HepG2 (cell line): Measurements from ENCODE around the gene DRAP1. TPM values are rescaled to one million over a fixed set of nuclear protein-coding genes. Genes with fewer than 3 reads are reported as not detected.

Experiments used
- ADNP ChIP-seq: sonication (generic); formaldehyde crosslinking; IDR thresholded peaks from 2 replicates; pipeline ENCODE4 v1.4.0; 2020; ENCODE audit warnings: missing genetic modification reagents
- CBX5 ChIP-seq: sonication (generic); formaldehyde crosslinking; IDR thresholded peaks from 2 replicates; pipeline ENCODE4 v1.4.0; 2020; ENCODE audit warnings: missing genetic modification reagents, borderline replicate concordance
- GZF1 ChIP-seq: sonication (generic); formaldehyde crosslinking; IDR thresholded peaks from 2 replicates; pipeline ENCODE4 v1.5.1; 2020; ENCODE audit warnings: mild to moderate bottlenecking, missing genetic modification reagents
- KAT8 ChIP-seq: IDR thresholded peaks from 2 replicates; pipeline ENCODE4 v1.6.1; 2016; ENCODE audit warnings: missing genetic modification reagents, missing compliant biosample characterization
- MEF2D ChIP-seq: sonication (generic); formaldehyde crosslinking; IDR thresholded peaks from 2 replicates; pipeline ENCODE4 v1.5.1; 2020; ENCODE audit warnings: mild to moderate bottlenecking, missing genetic modification reagents
- NRL ChIP-seq: sonication (generic); formaldehyde crosslinking; IDR thresholded peaks from 2 replicates; pipeline ENCODE4 v1.5.0; 2020; ENCODE audit warnings: missing genetic modification reagents, mild to moderate bottlenecking, moderate library complexity, borderline replicate concordance
- PHF8 ChIP-seq: sonication (generic); formaldehyde crosslinking; IDR thresholded peaks from 2 replicates; pipeline ENCODE4 v1.5.0; 2020; ENCODE audit warnings: missing genetic modification reagents
- ZBTB20 ChIP-seq: sonication (generic); formaldehyde crosslinking; IDR thresholded peaks from 2 replicates; pipeline ENCODE4 v1.8.1; 2023; ENCODE audit warnings: missing genetic modification reagents, low read depth, mild to moderate bottlenecking, borderline replicate concordance
- ZMAT3 ChIP-seq: sonication (generic); formaldehyde crosslinking; conservative IDR thresholded peaks from 2 replicates; pipeline ENCODE4 v1.7.0; 2021; ENCODE audit warnings: missing genetic modification reagents
- ZNF335 ChIP-seq: sonication (generic); formaldehyde crosslinking; IDR thresholded peaks from 2 replicates; pipeline ENCODE4 v1.4.0; 2020; ENCODE audit warnings: missing genetic modification reagents
- ZNF451 ChIP-seq: sonication (generic); formaldehyde crosslinking; IDR thresholded peaks from 2 replicates; pipeline ENCODE4 v1.5.0; 2020; ENCODE audit warnings: mild to moderate bottlenecking, missing genetic modification reagents
- ZNF468 ChIP-seq: sonication (generic); formaldehyde crosslinking; IDR thresholded peaks from 2 replicates; pipeline ENCODE4 v1.8.0; 2022; ENCODE audit warnings: mild to moderate bottlenecking, moderate library complexity, missing genetic modification reagents
- ZNF501 ChIP-seq: sonication (generic); formaldehyde crosslinking; IDR thresholded peaks from 2 replicates; pipeline ENCODE4 v1.5.1; 2020; ENCODE audit warnings: mild to moderate bottlenecking, moderate library complexity, missing genetic modification reagents
- ZNF547 ChIP-seq: sonication (generic); formaldehyde crosslinking; IDR thresholded peaks from 2 replicates; pipeline ENCODE4 v1.5.1; 2020; ENCODE audit warnings: mild to moderate bottlenecking, missing genetic modification reagents
- ZNF772 ChIP-seq: sonication (generic); formaldehyde crosslinking; IDR thresholded peaks from 2 replicates; pipeline ENCODE4 v1.5.0; 2020; ENCODE audit warnings: mild to moderate bottlenecking, missing genetic modification reagents
- polyA plus RNA-seq, 8 experiments: library from polyadenylated mRNA; depleted of rRNA in 3 of 8; stranded (reverse) in 7 of 8; unstranded in 1 of 8; fragments of >200 nt; fragmentation: Illumina TruSeq in 4 of 8; extraction: Trizol in 4 of 8; gene quantifications; 2 replicates each; pipeline versions ENCODE4 v1.2.1 to v1.2.3, GENCODE V29; 2011 to 2016; ENCODE audit warnings: low read depth in 4 of 8, missing spikeins in 1 of 8, mixed read lengths in 1 of 8; ENCODE audit not compliant: insufficient read depth in 1 of 8
- total RNA-seq, 5 experiments: library from RNA; depleted of rRNA; stranded (reverse); fragments of >200 nt; fragmentation: Illumina TruSeq; extraction: Trizol; gene quantifications; 2 replicates each; pipeline ENCODE4 v1.2.3, GENCODE V29; 2016; ENCODE audit warnings: low read depth in 1 of 5
- TF ChIP-seq, protein P1 (sequence below): sonication (generic); formaldehyde crosslinking; IDR thresholded peaks from one replicate; pipeline ENCODE4 v1.5.1; 2020; ENCODE audit warnings: mild to moderate bottlenecking, missing genetic modification reagents; ENCODE audit errors: not compliant biosample characterization
- TF ChIP-seq, protein P2 (sequence below): IDR thresholded peaks from 2 replicates; pipeline ENCODE4 v1.6.1; 2016; ENCODE audit warnings: missing compliant biosample characterization, missing genetic modification reagents, borderline replicate concordance
- TF ChIP-seq, protein P3 (sequence below): sonication (generic); formaldehyde crosslinking; IDR thresholded peaks from 2 replicates; pipeline ENCODE4 v1.5.1; 2020; ENCODE audit warnings: mild to moderate bottlenecking, missing genetic modification reagents, moderate library complexity

The DRAP1 gene
- total and polyA plus RNA-seq, 2 of the 13 experiments (the other 11 are each of a cell fraction or from before 2014, with no cell fraction given), result 46.8 to 52.3 TPM

DNA sequence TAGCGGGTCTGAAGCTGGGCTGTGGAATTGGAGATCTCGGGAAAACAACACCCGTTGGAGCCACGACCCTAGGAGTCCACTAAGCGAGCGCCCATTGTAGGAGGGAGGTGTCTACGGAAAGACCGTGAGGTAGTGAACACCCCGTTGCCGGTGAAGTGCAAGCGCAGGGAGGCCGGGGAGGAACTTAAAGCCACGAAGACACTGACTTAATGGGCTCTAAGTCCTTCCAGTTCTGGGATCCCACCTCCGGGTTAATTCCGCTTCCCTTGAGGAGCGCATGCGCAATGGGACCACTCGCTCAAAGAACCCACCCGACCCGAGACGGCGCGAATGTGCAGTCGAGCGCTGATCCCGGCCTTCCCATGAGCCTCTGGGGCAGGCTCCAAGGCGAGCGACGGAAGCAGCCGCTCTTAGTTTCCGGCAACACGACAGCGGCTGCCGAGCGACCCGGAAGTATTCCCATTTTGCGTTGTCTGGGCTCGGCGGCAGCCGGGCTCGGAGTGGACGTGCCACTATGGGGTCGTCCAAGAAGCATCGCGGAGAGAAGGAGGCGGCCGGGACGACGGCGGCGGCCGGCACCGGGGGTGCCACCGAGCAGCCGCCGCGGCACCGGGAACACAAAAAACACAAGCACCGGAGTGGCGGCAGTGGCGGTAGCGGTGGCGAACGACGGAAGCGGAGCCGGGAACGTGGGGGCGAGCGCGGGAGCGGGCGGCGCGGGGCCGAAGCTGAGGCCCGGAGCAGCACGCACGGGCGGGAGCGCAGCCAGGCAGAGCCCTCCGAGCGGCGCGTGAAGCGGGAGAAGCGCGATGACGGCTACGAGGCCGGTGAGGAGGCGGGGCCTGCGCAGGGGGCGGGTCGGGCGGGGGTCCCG is 42.3 kb downstream of the DRAP1 start, which contains the start of gene SART1 (continued):
- TF ChIP-seq ZNF451 (CRISPR knock-in tag) (no peak), PHF8 (CRISPR knock-in tag) (peak; percentile 82), CBX5 (CRISPR knock-in tag) (peak; percentile 49; the same call in 1 of the 2 replicates), NRL (CRISPR knock-in tag) (peak; percentile 27; the same call in 1 of the 2 replicates), ZNF772 (CRISPR knock-in tag) (peak; percentile 87), ZMAT3 (CRISPR knock-in tag) (peak; percentile 41; the same call in 1 of the 2 replicates), ADNP (no peak), ZNF547 (CRISPR knock-in tag) (0 out of 2 replicates have a peak, but pooled peaks have one; percentile 64), GZF1 (CRISPR knock-in tag) (no peak), MEF2D (CRISPR knock-in tag) (peak; percentile 72), KAT8 (CRISPR knock-in tag) (peak; percentile 100), ZNF501 (CRISPR knock-in tag) (peak; percentile 90), ZNF335 (CRISPR knock-in tag) (peak; percentile 69; the same call in 1 of the 2 replicates), ZNF468 (no peak), ZBTB20 (CRISPR knock-in tag) (peak; percentile 41; the same call in 1 of the 2 replicates)
- TF ChIP-seq, protein P1, sequence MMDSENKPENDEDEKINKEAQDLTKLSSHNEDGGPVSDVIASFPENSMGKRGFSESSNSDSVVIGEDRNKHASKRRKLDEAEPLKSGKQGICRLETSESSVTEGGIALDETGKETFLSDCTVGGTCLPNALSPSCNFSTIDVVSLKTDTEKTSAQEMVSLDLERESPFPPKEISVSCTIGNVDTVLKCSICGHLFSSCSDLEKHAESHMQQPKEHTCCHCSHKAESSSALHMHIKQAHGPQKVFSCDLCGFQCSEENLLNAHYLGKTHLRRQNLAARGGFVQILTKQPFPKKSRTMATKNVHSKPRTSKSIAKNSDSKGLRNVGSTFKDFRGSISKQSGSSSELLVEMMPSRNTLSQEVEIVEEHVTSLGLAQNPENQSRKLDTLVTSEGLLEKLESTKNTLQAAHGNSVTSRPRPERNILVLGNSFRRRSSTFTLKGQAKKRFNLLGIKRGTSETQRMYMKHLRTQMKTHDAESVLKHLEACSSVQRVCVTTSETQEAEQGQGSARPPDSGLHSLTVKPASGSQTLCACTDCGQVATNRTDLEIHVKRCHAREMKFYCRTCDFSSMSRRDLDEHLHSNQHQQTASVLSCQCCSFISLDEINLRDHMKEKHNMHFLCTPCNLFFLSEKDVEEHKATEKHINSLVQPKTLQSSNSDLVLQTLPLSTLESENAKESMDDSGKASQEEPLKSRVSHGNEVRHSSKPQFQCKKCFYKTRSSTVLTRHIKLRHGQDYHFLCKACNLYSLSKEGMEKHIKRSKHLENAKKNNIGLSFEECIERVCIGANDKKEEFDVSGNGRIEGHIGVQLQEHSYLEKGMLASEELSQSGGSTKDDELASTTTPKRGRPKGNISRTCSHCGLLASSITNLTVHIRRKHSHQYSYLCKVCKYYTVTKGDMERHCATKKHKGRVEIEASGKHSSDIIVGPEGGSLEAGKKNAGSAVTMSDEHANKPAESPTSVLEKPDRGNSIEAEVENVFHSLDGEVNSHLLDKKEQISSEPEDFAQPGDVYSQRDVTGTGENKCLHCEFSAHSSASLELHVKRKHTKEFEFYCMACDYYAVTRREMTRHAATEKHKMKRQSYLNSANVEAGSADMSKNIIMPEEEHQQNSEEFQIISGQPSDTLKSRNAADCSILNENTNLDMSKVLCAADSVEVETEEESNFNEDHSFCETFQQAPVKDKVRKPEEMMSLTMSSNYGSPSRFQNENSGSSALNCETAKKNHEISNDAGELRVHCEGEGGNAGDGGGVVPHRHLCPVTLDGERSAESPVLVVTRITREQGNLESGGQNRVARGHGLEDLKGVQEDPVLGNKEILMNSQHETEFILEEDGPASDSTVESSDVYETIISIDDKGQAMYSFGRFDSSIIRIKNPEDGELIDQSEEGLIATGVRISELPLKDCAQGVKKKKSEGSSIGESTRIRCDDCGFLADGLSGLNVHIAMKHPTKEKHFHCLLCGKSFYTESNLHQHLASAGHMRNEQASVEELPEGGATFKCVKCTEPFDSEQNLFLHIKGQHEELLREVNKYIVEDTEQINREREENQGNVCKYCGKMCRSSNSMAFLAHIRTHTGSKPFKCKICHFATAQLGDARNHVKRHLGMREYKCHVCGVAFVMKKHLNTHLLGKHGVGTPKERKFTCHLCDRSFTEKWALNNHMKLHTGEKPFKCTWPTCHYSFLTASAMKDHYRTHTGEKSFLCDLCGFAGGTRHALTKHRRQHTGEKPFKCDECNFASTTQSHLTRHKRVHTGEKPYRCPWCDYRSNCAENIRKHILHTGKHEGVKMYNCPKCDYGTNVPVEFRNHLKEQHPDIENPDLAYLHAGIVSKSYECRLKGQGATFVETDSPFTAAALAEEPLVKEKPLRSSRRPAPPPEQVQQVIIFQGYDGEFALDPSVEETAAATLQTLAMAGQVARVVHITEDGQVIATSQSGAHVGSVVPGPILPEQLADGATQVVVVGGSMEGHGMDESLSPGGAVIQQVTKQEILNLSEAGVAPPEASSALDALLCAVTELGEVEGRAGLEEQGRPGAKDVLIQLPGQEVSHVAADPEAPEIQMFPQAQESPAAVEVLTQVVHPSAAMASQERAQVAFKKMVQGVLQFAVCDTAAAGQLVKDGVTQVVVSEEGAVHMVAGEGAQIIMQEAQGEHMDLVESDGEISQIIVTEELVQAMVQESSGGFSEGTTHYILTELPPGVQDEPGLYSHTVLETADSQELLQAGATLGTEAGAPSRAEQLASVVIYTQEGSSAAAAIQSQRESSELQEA (CRISPR knock-in tag), result peak; percentile 39
- TF ChIP-seq, protein P2, sequence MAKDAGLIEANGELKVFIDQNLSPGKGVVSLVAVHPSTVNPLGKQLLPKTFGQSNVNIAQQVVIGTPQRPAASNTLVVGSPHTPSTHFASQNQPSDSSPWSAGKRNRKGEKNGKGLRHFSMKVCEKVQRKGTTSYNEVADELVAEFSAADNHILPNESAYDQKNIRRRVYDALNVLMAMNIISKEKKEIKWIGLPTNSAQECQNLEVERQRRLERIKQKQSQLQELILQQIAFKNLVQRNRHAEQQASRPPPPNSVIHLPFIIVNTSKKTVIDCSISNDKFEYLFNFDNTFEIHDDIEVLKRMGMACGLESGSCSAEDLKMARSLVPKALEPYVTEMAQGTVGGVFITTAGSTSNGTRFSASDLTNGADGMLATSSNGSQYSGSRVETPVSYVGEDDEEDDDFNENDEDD (CRISPR knock-in tag), result peak; percentile 86; the same call in 1 of the 2 replicates
- TF ChIP-seq, protein P3, sequence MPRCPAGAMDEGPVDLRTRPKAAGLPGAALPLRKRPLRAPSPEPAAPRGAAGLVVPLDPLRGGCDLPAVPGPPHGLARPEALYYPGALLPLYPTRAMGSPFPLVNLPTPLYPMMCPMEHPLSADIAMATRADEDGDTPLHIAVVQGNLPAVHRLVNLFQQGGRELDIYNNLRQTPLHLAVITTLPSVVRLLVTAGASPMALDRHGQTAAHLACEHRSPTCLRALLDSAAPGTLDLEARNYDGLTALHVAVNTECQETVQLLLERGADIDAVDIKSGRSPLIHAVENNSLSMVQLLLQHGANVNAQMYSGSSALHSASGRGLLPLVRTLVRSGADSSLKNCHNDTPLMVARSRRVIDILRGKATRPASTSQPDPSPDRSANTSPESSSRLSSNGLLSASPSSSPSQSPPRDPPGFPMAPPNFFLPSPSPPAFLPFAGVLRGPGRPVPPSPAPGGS (CRISPR knock-in tag), result peak; percentile 87; the same call in 1 of the 2 replicates
